ENCODE measurements around the gene G2E3.

GRCh38 chr14:30585204-30585603 lies 26.2 kb downstream of the G2E3 start:
- TF ChIP-seq CTCF (IDR thresholded peaks at IDR 0.05) = no peak
- TF ChIP-seq POLR2A (IDR thresholded peaks at IDR 0.05) = no peak

All from body of pancreas (tissue), 4 donors.